ENCODE measurements around the gene ZNF41.

- TF ChIP-seq ZNF609 (CRISPR knock-in tag; IDR thresholded peaks at IDR 0.05; ENCODE audit: borderline replicate concordance) = no peak
- no peak for TF ChIP-seq ETV5 (CRISPR knock-in tag; IDR thresholded peaks at IDR 0.05; ENCODE audit: borderline replicate concordance)
- TF ChIP-seq KDM1A (CRISPR knock-in tag; IDR thresholded peaks at IDR 0.05) = no peak
- TF ChIP-seq REST (IDR thresholded peaks at IDR 0.05; ENCODE audit: borderline replicate concordance in 1 of 2, low read depth in 1 of 2, low read length in 2 of 2) = no peak
- no peak for TF ChIP-seq ZNF850 (CRISPR knock-in tag; conservative IDR thresholded peaks at IDR 0.05)
- TF ChIP-seq ZNF691 (CRISPR knock-in tag; IDR thresholded peaks at IDR 0.05; ENCODE audit: borderline replicate concordance, low read depth) = no peak
- no peak for TF ChIP-seq MYC (CRISPR knock-in tag; IDR thresholded peaks at IDR 0.05; ENCODE audit: borderline replicate concordance)
- TF ChIP-seq CTCF (CRISPR knock-in tag; IDR thresholded peaks at IDR 0.05) = no peak
- TF ChIP-seq REL (CRISPR knock-in tag; conservative IDR thresholded peaks at IDR 0.05) = no peak
- TF ChIP-seq MTF2 (CRISPR knock-in tag; IDR thresholded peaks at IDR 0.05; ENCODE audit: borderline replicate concordance) = no peak
- no peak for TF ChIP-seq ZC3H4 (CRISPR knock-in tag; IDR thresholded peaks at IDR 0.05; ENCODE audit: borderline replicate concordance)
Measured at GRCh38 chrX:47420265-47420664, 62.8 kb downstream of the ZNF41 start.
